RPMI8226 (cell line): ENCODE data around the gene CHD1.
A peak's percentile ranks its signal among the peaks of the same experiment; 100 is the strongest.
"Not testable (repeated sequence)": the region's sequence is repeated elsewhere in the genome, so short reads cannot be mapped to it uniquely, and the experiment has no call there.

Source experiments
- DNase-seq: peaks from one replicate; pipeline ENCODE4 v3.0.0-alpha.2; 2015

Gene CHD1

DNA sequence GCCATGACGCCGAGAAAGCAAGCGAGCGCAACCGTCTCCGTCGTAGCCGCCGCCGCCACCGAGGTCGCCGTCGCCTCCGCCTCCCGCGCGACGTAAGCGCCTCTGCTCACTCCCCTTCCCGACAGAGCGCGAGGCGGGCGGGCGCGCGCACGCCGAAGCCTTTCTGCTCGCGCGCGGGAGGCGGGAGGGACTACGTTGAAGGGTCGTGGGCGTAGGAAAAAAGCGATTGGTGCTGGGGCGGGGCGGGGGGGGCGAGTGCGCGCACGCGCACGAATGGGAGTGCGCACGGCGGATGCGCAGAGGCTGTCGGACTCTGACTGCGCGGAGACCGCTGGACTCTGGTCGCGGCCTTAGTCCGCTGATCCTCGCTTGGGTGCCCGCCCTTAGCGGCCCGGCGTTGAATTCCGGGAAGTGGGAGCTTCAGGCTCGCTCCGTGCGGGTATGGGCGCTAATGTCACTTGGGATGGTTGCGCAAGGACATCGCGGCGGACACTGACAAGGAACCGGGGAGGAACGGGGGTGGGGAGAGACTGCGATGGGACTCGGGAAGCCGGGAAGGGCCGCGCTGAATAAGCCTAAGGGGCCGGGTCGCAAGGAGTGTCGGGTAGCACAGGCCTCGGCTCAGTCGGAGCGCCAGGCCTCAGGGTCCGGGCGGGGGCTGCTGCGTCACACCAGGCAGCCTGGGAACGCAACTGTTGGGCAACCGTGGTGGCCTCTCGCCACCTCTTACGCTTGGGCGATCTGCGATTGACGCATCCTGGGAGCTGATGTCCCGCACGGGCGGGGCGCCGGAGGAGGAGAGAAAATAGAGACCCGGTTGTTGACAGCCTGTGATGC lies at the start of gene CHD1:
Gene CHD1, minus strand, starts transcription at position 135 of the 837 bp plus-strand sequence. CDS start 2,621 bp downstream, outside the sequence.
- peak; percentile 99 for DNase-seq

DNA sequence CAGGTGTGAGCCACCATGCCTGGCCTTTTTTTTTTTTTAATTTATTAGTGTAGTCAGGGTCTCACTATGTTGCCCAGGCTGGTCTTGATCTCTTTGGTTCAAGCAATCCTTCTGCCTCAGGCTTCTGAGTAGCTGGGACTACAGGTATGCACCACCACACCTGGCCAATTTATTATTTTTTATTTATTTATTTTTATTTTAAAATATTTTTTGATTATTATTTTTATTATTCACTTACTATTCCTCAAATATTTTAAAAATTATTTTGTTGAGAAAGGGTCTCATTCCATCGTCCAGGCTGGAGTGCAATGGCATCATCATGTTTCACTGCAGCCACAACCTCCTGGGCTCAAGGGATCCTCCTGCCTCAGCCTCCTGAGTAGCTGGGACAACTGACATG lies 49.7 kb upstream of the CHD1 start:
- DNase-seq: no peak

DNA sequence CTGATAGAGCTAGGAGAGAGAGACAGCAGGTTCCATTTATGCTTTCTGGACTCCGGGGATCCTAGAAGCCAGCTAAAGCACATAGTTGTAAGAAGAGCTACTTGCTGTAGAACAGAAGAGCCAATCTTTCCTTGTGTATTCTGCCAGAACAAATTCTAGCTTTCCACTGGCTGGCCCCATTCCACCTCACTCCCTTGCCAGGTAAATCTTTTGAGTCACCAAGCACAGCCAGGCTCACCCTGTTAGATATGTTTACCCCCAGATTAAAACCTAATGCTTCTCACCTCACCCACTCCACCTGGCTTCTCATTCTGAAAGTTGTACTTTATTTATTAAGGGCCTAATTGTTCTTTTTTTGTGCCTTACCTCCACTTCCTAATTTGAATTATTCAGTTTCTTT lies 48.9 kb upstream of the CHD1 start:
- no peak for DNase-seq

DNA sequence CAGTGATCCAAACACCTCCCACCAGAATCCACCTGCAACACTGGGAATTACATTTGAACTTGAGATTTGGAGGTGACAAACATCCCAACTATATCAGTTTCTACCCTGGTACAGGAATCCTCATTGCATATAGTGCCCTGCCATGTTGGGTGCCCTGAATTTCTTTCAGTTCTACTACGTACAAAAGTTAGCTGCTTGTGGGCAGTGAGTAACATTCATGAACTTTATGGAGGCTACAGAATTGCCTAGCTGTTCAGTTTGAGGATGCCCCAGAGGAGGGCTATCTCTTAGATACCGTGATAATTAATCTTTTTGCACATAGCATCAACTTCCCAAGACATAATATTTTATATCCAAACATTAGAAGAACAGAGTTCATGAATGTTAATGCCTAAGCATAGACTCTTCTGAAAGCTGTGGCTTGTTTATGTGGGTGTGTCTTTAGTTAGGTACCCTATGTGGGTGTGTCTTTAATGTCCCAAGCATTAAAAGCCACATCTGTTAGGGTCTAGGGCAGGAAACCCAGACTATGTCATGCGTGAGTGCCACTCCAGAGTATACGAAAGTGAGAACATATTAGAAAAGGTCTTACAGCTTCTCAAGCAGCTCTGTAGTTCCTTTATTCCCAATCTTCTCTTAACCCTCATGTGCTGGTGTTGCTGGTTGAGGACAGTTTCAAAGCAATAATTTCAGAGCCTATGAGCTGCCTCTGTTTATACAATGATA lies 47.0 kb upstream of the CHD1 start:
- no peak for DNase-seq

DNA sequence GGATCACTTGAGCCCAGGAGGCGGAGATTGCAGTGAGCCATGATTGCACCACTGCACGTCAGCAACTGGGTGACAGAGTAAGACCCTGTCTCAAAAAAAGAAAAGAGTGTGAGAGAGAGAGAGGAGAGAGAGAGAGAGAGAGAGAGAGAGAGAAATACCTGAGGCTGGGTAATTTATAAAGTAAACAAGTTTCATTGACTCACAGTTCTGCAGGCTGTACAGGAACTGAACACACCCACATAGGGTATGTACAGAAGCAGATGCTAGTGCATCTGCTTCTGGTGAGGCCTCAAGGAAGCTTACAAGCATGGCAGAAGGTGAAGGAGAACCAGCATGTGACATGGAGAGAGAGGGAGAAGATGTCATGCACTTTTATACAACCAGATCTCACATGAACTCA lies 46.4 kb upstream of the CHD1 start:
- DNase-seq: no peak

GRCh38 chr5:98969400-98969799 lies 40.6 kb upstream of the CHD1 start:
- no peak for DNase-seq

DNA sequence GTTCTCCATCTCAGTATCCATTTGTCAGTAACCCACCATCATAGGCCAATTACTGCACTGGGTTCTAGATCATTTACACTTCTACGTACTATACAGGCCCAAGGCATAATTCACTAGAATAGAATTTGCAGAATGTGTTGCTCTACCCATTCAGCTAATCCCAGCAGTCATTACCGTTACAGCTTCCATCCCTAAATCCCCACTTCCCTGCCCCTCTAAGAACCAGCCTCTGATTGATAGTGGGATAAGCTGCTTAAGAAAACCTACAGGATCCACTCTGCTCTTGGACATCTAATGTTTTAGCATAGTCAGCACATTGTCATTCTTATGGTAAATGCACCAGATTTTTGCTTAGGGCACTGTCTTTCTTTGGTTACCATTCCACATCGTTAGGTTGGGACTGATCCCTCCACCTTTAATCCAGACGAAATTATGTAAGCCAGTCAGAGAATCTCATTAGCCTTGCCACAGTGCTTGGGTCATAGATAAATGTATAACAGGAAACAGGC lies 39.3 kb upstream of the CHD1 start:
- no peak for DNase-seq

GRCh38 chr5:98965226-98965625 lies 36.4 kb upstream of the CHD1 start:
- no peak for DNase-seq

DNA sequence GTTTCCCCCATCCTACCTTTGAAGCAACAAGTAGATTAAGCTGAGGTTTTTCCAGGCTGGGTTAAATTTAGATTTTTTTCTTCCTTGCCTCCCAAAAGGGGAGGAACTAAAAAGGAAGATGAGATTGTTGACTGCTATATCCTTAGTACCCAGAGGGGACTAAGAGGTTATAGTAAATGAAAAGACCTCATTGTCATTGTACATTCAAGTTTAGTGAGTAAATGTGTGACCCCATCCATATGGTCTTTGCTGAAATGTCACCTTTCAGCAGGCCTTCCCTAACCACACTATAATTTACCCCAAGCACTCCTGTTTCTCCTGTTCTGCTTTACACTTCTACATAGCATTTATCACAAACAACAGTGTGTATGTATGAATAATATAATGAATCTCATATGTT lies 35.8 kb upstream of the CHD1 start:
- no peak for DNase-seq

- DNase-seq: no peak
These were observed 34.2 kb upstream of the CHD1 start for GRCh38 chr5:98963019-98963418.

DNA sequence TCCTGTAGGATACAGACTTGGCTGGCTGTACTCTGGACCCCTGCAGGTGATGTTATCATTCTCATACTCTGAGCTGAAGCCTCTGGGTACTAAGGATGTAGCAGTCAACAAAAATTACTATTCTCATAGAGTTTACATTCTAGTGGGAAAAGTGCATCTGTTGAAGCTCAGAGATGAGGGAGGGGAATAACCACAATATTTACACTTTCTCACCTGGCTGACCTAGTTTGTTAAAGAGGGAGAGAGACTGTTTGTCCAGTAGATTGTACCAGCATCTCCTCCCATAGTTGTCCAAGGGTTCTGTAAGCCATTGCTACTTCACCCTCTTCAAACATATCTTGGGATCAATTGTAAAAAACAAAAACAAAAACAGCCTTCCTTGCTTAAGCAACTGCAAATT lies 33.8 kb upstream of the CHD1 start:
- DNase-seq: no peak

DNA sequence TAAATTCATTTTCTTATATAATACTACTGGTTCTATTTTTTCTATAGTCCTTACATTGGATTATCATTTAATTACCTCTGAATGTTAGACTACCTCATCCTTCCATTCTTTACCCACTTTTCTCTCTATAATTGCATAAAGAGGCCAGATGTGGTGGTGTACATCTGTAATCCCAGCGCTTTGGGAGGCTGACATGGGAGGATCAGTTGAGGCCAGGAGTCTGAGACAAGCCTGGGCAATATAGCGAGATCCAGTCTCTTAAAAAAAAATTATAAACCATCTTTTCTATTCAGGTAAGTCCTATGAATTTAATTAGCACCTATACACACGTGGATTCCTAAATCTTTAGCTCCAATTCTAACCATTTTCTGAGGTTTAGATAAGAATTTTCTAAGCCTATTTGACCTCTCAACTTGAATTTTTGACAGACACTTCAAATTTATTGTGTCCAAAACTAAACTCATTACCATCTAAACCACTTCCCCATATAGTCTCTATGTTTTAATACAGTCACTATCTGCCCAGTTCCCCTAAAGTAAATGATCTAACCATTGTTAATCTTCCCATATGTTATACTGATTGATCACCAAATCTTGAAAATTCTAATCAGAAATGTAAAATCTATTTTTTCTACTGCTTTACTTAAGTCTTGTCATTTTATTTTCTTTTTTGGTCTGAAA lies 33.0 kb upstream of the CHD1 start:
- DNase-seq: no peak

DNA sequence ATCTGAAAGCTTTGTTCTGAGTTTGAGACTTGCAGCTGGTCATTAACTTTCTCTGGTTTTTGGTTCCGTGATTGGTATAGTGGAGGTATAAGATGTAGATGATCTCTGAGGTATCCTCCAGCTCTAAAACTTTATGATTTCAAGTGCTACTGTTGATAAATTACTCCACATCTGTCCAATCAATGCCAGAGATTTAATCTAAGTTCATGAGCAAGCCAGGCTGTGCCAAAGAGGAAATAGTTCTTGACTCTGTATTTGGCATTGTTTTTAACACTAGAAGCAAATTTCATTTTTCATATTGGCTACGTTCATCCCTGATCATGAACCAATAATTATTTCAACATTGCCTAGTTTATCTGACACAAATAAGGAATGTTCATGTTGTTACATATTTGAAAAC lies 28.5 kb upstream of the CHD1 start:
- DNase-seq: no peak

GRCh38 chr5:98955888-98956287 lies 27.1 kb upstream of the CHD1 start:
- not testable (repeated sequence) for DNase-seq

DNA sequence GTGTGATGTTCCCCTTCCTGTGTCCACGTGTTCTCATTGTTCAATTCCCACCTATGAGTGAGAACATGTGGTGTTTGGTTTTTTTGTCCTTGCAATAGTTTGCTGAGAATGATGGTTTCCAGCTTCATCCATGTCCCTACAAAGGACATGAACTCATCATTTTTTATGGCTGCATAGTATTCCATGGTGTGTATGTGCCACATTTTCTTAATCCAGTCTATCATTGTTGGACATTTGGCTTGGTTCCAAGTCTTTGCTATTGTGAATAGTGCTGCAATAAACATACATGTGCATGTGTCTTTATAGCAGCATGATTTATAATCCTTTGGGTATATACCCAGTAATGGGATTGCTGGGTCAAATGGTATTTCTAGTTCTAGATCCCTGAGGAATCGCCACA lies 26.7 kb upstream of the CHD1 start:
- DNase-seq: not testable (repeated sequence)

DNA sequence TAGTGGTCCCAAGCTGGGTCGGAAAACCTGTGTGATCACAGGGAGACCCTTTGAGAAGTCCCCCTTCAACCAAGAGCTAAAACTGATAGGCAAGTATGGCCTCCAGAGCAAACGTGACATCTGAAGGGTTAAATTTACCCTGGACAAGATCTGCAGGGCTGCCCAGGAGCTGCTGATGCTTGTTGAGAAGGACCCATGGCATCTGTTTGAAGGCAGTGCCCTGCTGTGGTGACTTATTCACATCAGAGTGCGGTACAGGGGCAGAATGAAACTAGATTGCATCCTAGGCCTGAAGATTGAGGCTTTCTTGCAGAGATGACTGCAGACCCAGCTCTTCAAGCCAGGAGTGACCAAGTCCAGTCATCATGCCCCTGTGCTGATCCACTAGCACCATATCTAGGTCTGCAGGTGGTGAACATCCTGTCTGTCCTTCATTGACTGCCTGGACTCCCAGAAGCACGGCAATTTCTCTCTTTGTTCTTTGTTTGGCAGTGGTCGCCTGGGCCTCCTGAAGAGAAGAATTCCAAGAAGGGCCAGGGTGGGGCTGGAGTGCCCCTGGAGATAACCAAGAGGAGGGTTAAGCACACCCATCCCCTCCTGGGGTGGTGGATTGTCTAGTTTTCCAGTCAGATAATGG lies 25.7 kb upstream of the CHD1 start:
- DNase-seq: no peak

GRCh38 chr5:98942847-98943246 lies 14.0 kb upstream of the CHD1 start:
- no peak for DNase-seq

GRCh38 chr5:98941131-98941883 lies 12.5 kb upstream of the CHD1 start:
- no peak for DNase-seq

GRCh38 chr5:98940581-98940980 lies 11.8 kb upstream of the CHD1 start:
- no peak for DNase-seq

GRCh38 chr5:98938464-98938863 lies 9.7 kb upstream of the CHD1 start:
- no peak for DNase-seq

GRCh38 chr5:98936948-98937715 lies 8.3 kb upstream of the CHD1 start:
- no peak for DNase-seq

DNA sequence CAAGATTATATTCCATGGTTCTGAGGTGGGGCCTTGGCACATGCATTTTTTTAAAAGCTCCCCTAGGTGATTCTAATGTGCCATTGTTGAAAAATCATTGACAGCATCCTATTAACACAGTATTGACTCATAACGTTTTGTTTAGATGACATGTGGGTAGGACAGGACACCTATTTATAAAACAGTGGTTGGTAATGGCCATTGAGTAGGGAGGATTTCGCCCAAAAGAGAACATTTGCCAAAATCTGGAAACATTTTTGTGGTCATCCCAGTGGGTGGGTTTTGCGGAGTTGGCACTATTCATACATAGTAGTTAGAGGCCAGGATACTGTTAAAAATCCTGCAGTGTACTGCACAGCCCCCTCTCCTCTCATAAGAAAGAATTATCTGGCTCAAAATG lies 6.4 kb upstream of the CHD1 start:
- DNase-seq: no peak
